ENCODE data around the gene ZC3H13. TPM values are rescaled to one million over a fixed set of nuclear protein-coding genes. Genes with fewer than 3 reads are reported as not detected.

The ZC3H13 gene
- total and polyA plus RNA-seq, 10 of the 15 experiments (the other 5 are each of a cell fraction or from before 2014, with no cell fraction given): 10.0 to 55.9 (median 25.4) TPM

DNA sequence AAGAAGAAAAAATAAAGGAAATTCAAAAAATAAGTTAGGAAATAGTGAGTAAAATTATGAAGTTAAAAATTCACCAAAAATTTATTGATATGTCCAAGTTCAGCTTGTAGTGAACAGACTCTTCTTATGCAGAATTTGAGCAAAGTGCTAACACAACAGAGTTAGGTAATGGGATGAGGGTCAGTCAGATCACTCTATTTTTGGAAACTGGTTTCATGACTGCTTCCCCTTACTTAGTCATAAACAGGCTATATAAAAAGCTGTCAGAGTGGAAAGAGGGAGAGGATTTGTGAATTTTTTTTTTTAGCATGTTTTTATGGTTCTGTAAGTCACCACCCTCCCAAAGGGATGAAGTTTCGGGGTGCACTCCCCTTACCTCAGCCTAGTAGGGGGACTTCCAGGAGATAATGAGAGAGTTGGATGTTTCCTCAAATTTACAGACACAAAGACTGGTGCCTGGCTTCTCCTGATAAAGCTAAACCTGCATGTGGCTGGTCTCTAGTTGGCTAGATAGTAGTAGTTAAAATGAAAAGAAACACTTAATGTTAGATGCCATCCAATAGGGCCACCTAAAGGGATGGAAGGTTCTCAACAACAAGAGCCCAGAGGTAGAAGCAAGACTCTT, 47.8 kb upstream of the ZC3H13 start:
- H3K4me2 ChIP-seq (ENCODE audit: control insufficient read depth, insufficient read depth): peak overlapping the region; percentile 46
- RAD21 ChIA-PET (ENCODE audit: unreplicated experiment): no interaction called here
- POLR2A ChIA-PET: no interaction called here
- no TSS peak for BruUV-seq (replicated peaks)
- no peaks in the 10 kb centered on the region for H4K20me1 ChIP-seq (ENCODE audit: control insufficient read depth, insufficient read depth)
- in situ Hi-C loops (cut with MboI): no loop called here
- FAIRE-seq (no peak), ATAC-seq (peak; percentile 79), DNase-seq (ENCODE audit: low read depth, low spot score) (no peak)
- no peaks in the 10 kb centered on the region for H3K27me3 ChIP-seq (replicated peaks in 1 of 2; ENCODE audit: control insufficient read depth in 2 of 2, insufficient read depth in 2 of 2, low read length in 1 of 2)
- no peaks in the 10 kb centered on the region for H3K36me3 ChIP-seq (ENCODE audit: control insufficient read depth in 2 of 2, insufficient read depth in 2 of 2, low read length in 1 of 2)
- H2AFZ ChIP-seq (ENCODE audit: control insufficient read depth, low read depth, low read length): peak overlapping the region; percentile 46; the same call in 1 of the 2 replicates
- peak overlapping the region; percentile 41; the same call in 1 of the 2 replicates for H3K9ac ChIP-seq (ENCODE audit: control insufficient read depth, insufficient read depth, low read length)
- H3K4me1 ChIP-seq (ENCODE audit: control insufficient read depth, insufficient read depth, low read length): peaks cover 20% of the 10 kb centered on the region
- no peak overlapping the region for H3K4me3 ChIP-seq
- SMC1A ChIA-PET (ENCODE audit: uncharacterized antibody, unreplicated experiment): interaction anchor here (0.7 to 1.4 kb wide), 4 partner anchors 18 to 189 kb away, joined by 3 to 4 read pairs (median 4); no protein-coding TSS in a partner anchor
- H3K27ac ChIP-seq (ENCODE audit: control insufficient read depth, insufficient read depth): peak overlapping the region; percentile 31
- CTCF ChIA-PET: interaction anchor here (0.6 to 1.3 kb wide), 2 partner anchors 29 to 293 kb away, joined by 3 read pairs; no protein-coding TSS in a partner anchor
- intact Hi-C loops (cut with micrococcal nuclease; ENCODE audit: unreplicated experiment): loop anchor here (2.0 kb wide), 1 partner anchor 48 kb away; the partner anchor contains the start of gene ZC3H13
- H3K79me2 ChIP-seq (ENCODE audit: control insufficient read depth, insufficient read depth, low read length): no peaks in the 10 kb centered on the region
- 0% methylated on average over 1 of the region's 1 CpG for WGBS (ENCODE audit: insufficient coverage, insufficient replicate concordance, low lambda C conversion rate, missing lambda C conversion rate)
- no peaks in the 10 kb centered on the region; the same call in 2 of the 3 replicates for H3K9me3 ChIP-seq (replicated peaks; ENCODE audit: control insufficient read depth, insufficient read depth, low read length)
- no peak for TF ChIP-seq ZNF384 (IDR thresholded peaks at IDR 0.05; ENCODE audit: borderline replicate concordance, low read depth, low read length)
- 0 out of 4 replicates have a peak, but pooled peaks of 1 of the 2 experiments have one; percentile 35 for TF ChIP-seq IKZF2 (IDR thresholded peaks at IDR 0.05)
- TF ChIP-seq CREB1 (IDR thresholded peaks at IDR 0.05; ENCODE audit: low read depth): peak; percentile 42; the same call in 1 of the 2 replicates
- TF ChIP-seq, protein P1, sequence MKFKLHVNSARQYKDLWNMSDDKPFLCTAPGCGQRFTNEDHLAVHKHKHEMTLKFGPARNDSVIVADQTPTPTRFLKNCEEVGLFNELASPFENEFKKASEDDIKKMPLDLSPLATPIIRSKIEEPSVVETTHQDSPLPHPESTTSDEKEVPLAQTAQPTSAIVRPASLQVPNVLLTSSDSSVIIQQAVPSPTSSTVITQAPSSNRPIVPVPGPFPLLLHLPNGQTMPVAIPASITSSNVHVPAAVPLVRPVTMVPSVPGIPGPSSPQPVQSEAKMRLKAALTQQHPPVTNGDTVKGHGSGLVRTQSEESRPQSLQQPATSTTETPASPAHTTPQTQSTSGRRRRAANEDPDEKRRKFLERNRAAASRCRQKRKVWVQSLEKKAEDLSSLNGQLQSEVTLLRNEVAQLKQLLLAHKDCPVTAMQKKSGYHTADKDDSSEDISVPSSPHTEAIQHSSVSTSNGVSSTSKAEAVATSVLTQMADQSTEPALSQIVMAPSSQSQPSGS (IDR thresholded peaks at IDR 0.05; ENCODE audit: low read length): peak; percentile 67
- TF ChIP-seq, protein P2, sequence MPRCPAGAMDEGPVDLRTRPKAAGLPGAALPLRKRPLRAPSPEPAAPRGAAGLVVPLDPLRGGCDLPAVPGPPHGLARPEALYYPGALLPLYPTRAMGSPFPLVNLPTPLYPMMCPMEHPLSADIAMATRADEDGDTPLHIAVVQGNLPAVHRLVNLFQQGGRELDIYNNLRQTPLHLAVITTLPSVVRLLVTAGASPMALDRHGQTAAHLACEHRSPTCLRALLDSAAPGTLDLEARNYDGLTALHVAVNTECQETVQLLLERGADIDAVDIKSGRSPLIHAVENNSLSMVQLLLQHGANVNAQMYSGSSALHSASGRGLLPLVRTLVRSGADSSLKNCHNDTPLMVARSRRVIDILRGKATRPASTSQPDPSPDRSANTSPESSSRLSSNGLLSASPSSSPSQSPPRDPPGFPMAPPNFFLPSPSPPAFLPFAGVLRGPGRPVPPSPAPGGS (IDR thresholded peaks at IDR 0.05; ENCODE audit: borderline replicate concordance, insufficient read depth, low read depth, low read length, poor library complexity, severe bottlenecking): peak; percentile 16
- peak; percentile 54; the same call in 1 of the 2 replicates for TF ChIP-seq EED (IDR thresholded peaks at IDR 0.05; ENCODE audit: low read depth)
- no peak for TF ChIP-seq PML (IDR thresholded peaks at IDR 0.05; ENCODE audit: low read length)
- no peak for TF ChIP-seq STAT1 (conservative IDR thresholded peaks at IDR 0.05)
- TF ChIP-seq SMAD1 (IDR thresholded peaks at IDR 0.05; ENCODE audit: low read depth, partially characterized antibody): no peak
- peak; percentile 55; the same call in 1 of the 2 replicates for TF ChIP-seq CREM (IDR thresholded peaks at IDR 0.05; ENCODE audit: low read depth)
- TF ChIP-seq NFIC (IDR thresholded peaks at IDR 0.05; ENCODE audit: low read depth, low read length): peak; percentile 85
- TF ChIP-seq RAD21 (IDR thresholded peaks at IDR 0.05; ENCODE audit: insufficient read depth, low read depth, low read length): 0 out of 2 replicates have a peak, but pooled peaks have one; percentile 5
- 0 out of 2 replicates have a peak, but pooled peaks have one; percentile 6 for TF ChIP-seq BCL11A (IDR thresholded peaks at IDR 0.05; ENCODE audit: low read depth, low read length)
- TF ChIP-seq CBX5 (IDR thresholded peaks at IDR 0.05; ENCODE audit: low read depth): 0 out of 2 replicates have a peak, but pooled peaks have one; percentile 40
- 0 out of 4 replicates have a peak, but pooled peaks of 1 of the 2 experiments have one; percentile 8 for TF ChIP-seq EP300 (IDR thresholded peaks at IDR 0.05; ENCODE audit: borderline replicate concordance in 1 of 2, control insufficient read depth in 1 of 2, low read depth in 2 of 2, low read length in 2 of 2)
- peak; percentile 72 for TF ChIP-seq MEF2B (IDR thresholded peaks at IDR 0.05; ENCODE audit: partially characterized antibody, poor library complexity, severe bottlenecking)
- TF ChIP-seq RUNX3 (IDR thresholded peaks at IDR 0.05; ENCODE audit: low read length): peak; percentile 53; the same call in 1 of the 2 replicates
- TF ChIP-seq FOXM1 (IDR thresholded peaks at IDR 0.05; ENCODE audit: low read depth, low read length): peak; percentile 78; the same call in 1 of the 2 replicates
- peak; percentile 42; the same call in 1 of the 2 replicates for TF ChIP-seq ATF7 (IDR thresholded peaks at IDR 0.05; ENCODE audit: low read depth)
- no peak for TF ChIP-seq NR2C2 (IDR thresholded peaks at IDR 0.05; ENCODE audit: borderline replicate concordance, control insufficient read depth, insufficient read length, low read depth)
- TF ChIP-seq SPI1 (IDR thresholded peaks at IDR 0.05; ENCODE audit: borderline replicate concordance, insufficient read depth, low read depth, low read length): no peak
- TF ChIP-seq GABPA (IDR thresholded peaks at IDR 0.05; ENCODE audit: low read depth): peak; percentile 42; the same call in 1 of the 2 replicates
